Measurements from ENCODE around the gene C7.

The C7 gene

GRCh38 chr5:40928886-40929448 lies 19.7 kb downstream of the C7 start:
- DNase-seq = no peak

GRCh38 chr5:40932766-40933165 lies 23.5 kb downstream of the C7 start:
- no peak for DNase-seq

DNA sequence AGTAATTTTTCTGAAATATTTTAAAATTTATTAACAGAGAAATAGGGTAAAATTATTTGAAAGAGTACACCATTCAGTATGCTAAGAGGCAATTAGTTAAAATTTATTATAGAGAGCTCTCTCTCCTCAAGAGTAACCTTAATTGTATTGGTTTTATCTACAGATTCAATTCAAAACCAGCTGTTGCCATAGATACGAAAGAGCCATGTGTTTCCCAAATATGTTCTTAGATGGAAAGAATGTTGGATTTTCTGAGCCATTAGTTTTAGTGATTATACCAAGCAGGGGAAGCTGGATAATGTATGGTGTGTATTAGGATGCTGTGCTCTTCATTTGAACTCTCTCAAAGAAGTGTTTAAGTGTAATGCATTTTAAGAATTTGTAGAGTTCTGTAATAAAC lies 27.8 kb downstream of the C7 start:
- no peak for DNase-seq

DNA sequence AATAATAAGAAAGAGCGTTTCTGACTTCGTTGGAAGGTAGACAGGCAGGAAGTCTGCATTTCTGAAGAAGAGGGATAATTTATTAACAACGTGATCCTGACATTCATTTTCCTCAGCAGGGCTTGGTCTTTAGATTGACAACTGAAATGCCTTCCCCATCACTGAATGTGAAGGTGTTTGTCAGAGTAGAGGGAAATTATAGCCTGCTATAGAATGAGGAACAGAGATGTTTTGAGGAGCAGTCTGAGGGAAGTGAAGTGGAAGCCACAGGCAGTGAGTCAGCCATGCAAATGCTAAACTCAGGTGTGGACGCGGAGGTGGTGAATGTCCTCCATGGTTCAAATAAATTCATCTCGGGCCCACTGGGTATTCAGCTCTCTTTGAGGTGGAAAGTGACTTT lies 30.5 kb downstream of the C7 start:
- no peak for DNase-seq

DNA sequence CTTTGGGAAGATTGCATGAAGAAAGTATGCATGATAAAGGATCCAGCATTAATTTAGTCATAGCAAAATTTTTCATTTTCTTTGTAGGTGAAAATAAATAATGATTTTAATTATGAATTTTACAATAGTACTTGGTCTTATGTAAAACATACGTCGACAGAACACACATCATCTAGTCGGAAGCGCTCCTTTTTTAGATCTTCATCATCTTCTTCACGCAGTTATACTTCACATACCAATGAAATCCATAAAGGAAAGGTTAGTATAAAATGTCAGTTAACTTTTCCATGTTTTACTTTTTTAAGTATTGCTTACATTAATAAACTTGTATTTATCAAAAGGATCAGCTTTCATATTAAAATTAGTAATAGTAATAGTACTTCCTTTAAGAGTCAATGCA lies 35.8 kb downstream of the C7 start:
- no peak for DNase-seq

DNA sequence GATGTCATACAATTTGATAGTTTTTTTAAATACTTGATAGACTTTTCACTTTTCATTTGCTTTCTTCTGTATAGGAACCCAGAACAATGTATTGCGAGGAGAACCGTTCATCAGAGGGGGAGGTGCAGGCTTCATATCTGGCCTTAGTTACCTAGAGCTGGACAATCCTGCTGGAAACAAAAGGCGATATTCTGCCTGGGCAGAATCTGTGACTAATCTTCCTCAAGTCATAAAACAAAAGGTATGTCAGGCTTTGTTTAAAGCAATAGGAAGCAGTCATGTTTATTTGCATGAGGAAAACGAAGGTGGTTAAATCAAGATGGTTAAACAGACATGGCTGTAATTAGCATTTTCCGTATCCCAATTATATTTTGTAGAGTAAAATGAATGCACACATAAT lies 46.0 kb downstream of the C7 start:
- no peak for DNase-seq

DNA sequence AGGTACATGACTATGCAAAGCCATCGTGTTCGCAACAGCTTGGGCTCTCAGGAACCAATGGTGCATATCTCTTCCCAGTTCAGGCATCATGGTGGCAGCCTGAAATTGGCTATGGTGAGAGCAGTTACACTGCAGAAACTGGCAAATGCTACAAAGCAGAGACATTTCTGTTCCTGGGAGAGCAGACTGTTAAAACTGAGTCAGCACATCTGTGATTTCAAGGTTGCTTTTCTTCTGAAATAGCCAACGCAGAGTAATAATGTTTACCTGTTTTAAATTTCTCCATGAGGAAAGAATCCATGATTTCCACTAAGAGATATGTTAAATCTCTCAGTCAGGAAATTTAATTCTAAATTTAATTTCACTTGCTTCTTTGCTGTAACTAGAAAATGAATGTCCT lies 47.8 kb downstream of the C7 start:
- DNase-seq = no peak

GRCh38 chr5:40958811-40959210 lies 49.5 kb downstream of the C7 start:
- no peak for DNase-seq

GRCh38 chr5:40960037-40960436 lies 50.7 kb downstream of the C7 start:
- no peak for DNase-seq

DNA sequence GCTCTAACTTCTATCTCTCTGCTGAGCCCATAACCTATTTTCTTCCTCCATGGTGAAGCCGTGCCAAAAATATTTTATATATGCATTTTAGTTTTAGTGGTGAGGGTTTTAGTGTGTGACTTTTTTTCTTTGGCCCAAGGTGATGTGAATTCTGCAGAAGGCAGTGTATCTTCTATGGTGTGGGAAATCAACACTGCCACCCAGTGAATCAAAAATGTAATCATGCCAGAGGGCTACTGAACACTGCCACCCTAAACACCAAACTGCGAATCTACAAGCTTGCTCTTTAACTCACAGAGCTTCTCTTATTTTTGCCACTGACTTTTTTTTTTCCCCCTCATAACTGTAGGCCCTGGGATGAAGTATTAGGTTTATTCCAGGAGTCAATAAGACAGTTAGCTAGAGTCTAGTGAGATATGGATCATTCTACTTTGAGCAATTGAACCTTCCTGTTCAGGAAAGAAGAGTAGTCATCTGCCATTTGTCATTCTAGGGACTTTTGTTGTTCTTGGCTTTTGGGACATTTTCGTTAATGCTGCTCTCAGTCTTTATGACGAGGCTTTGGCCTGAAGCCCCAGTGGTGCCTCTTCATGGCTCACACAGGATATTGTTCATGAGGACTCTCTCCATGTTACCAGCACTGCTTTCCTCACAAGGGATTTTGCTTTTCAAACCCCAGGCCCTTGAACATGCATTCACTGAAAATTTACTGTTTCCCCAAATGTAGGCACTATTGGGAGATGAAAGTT lies 53.1 kb downstream of the C7 start:
- DNase-seq = no peak

DNA sequence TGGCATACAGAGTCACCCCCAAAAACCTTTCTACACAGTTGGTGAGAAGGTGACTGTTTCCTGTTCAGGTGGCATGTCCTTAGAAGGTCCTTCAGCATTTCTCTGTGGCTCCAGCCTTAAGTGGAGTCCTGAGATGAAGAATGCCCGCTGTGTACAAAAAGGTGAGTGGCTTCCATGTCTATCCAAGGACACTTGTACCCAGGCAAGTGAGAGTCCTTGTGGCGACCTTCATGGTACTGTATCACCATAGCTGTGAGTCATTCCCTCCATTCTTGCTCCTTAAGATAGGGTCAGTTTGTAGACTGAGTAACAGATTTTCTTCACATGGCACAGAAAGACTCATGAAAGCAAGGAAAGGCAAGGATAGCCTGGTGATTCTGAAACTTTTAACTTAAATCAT lies 63.1 kb downstream of the C7 start:
- DNase-seq = no peak

DNA sequence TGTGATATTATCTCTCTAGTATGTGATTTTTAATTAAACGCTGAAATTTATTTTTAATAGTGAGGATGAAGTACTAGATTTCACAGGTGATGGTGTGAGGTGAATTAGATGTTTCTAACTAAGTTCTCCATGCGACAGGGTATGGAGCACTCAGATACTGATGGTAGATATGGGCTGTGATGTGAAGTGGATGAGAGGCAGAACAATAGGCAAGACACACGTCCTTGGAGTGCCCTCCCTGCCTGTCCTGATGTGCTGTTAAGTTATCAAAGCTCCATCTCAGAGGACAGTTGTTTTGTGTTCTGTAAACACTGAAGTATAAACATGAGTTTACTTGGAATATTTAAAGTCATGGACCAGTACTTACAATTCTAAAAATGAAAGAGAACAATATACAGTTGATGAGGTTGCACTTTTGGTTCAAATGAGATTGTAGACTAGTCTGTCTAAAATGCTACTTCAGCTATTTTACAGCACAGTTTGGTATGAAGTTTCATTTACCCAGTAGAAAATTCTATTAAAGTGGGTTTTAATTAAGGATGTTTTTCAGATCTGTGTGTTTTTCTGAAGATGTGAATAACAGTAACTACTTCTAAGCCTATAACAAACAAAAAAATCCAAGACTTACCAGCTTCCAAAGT lies 64.2 kb downstream of the C7 start:
- DNase-seq = no peak

- no peak for DNase-seq
Measured at GRCh38 chr5:40976041-40976440, 66.7 kb downstream of the C7 start.

DNA sequence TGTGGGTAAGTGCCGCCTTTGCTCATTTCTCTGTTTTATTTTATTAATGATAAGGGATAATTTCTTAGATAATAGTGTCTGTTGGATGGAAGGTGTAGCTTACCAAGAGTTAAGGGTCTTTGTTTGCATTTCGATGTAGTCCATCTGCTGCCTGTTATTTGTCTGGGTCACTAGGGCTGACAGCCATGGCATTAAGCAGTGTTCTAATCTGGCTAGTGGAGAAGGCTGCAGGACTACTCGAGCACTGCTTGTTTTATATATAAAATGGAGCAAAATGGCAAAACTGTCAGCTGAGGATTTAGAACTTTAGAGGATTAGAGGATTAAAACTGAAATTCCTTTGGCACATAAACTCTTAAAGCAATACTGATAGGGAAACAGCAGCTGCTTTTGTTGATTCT lies 67.5 kb downstream of the C7 start:
- DNase-seq = no peak

DNA sequence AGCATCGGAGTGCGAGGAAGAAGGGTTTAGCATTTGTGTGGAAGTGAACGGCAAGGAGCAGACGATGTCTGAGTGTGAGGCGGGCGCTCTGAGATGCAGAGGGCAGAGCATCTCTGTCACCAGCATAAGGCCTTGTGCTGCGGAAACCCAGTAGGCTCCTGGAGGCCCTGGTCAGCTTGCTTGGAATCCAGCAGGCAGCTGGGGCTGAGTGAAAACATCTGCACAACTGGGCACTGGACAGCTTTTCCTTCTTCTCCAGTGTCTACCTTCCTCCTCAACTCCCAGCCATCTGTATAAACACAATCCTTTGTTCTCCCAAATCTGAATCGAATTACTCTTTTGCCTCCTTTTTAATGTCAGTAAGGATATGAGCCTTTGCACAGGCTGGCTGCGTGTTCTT lies 72.1 kb downstream of the C7 start:
- no peak for DNase-seq

- DNase-seq = no peak
Measured at GRCh38 chr5:40983781-40984180, 74.5 kb downstream of the C7 start.

DNA sequence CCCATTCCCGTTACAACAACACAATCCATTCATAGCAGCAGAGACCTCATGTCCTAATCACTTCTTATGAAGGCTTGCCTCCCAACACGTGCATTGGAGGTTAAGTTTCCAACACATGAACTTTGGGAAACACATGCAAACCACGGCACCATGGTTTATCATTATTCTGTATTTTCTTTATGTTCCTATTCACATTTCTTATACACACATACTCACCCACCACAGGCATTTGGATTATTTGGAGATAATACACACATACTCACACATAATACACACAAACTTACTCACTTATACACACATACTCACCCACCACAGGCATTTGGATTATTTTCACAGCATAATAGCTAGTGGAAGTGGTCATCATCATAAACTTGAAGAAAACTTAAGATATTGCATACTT lies 75.6 kb downstream of the C7 start:
- no peak for DNase-seq

DNA sequence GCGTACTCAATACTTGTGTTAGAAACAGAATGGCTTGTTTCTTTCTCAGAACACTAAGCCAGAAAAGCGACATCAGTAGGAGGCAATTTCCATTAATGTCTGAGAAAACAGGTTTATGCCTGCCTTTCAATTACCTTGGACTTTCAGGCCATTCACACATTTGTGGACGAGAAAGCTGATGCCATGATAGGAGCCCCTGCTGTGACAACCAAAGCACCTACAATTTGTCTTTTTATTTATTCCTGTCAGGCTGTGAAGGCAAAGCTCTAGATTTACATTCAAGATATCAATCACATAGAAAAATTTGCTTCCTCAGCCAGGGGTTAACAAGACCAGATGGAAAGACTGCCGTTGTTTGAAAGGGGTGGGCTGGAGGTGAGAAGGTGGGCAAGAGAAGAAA lies 76.2 kb downstream of the C7 start:
- DNase-seq = no peak

GRCh38 chr5:40986666-40987065 lies 77.4 kb downstream of the C7 start:
- DNase-seq = no peak

DNA sequence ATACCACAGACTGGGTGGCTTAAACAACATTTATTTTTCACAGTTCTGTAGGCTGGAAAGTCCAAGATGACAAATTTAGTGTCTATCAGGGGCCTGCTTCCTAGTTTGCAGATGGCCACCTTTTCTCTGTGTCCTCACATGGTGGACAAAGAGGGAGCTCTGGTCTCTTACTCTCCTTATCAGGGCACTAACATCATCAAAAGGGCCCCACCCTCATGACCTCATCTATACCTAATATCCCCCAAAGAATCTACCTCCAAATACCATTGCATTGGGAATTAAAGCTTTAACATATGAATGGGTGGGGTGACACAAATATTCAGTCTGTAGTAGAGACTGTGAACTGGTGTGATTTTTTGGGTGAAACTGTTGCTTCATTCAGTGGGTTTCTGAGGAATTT lies 78.1 kb downstream of the C7 start:
- DNase-seq = no peak

- DNase-seq = no peak
Measured at GRCh38 chr5:40988746-40989510, 79.6 kb downstream of the C7 start.

GRCh38 chr5:40991168-40991980 lies 82.1 kb downstream of the C7 start:
- DNase-seq = no peak

DNA sequence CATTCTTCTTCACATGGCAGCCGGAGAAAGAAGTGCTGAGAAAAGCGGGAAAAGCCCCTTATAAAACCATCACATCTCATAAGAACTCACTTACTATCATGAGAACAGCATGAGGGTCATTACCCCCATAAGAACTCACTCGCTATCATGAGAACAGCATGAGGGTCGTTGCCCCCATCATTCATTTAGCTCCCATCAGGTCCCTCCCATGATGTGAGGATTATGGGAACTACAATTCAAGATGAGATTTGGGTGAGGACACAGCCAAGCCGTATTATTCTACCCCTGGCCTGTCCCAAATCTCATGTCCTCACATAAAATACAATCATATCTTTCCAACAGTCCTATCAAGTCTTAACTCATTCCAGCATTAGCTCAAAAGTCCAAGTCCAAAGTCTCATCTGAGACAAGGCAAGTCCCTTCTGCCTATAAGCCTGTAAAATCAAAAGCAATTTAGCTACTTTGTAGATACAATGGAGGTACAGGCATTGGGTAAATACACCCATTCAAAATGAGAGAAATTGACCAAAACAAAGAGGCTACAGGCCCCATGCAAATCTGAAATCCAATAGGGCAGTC lies 82.8 kb downstream of the C7 start:
- DNase-seq = no peak

All from effector CD8-positive, alpha-beta T cell (primary cell).